Tibial nerve (tissue), 4 donors: Measurements from ENCODE around the gene SLC24A3. TPM values are rescaled to one million over a fixed set of nuclear protein-coding genes. Genes with fewer than 3 reads are reported as not detected.

ENCODE experiments used
- DNase-seq, 2 donors: peaks; one replicate each; pipeline ENCODE4 v3.0.0-alpha.2; 2019; ENCODE audit warnings: low spot score in 2 of 2
- H3K27ac ChIP-seq, 4 donors: fragments of 200-600 bp; sonication (generic) in 3 of 4; one replicate each; pipeline ENCODE4 v1.5.1; 2017 to 2019; ENCODE audit warnings: mild to moderate bottlenecking in 1 of 4
- H3K27me3 ChIP-seq, 2 donors: fragments of 200-600 bp; sonication (generic) in 1 of 2; one replicate each; pipeline versions ENCODE4 v1.5.1 to v1.6.0; 2017 to 2019
- H3K36me3 ChIP-seq, 3 donors: fragments of 200-600 bp; sonication (generic); one replicate each; pipeline ENCODE4 v1.5.1; 2018 to 2019
- H3K4me1 ChIP-seq, 4 donors: fragments of 200-600 bp; sonication (generic) in 3 of 4; one replicate each; pipeline ENCODE4 v1.5.1; 2017 to 2019
- H3K4me3 ChIP-seq, 4 donors: fragments of 200-600 bp; sonication (generic) in 3 of 4; one replicate each; pipeline ENCODE4 v1.5.1; 2017 to 2019; ENCODE audit warnings: mild to moderate bottlenecking in 1 of 4, moderate library complexity in 1 of 4
- H3K9me3 ChIP-seq, 4 donors: fragments of 200-600 bp; sonication (generic) in 3 of 4; one replicate each; pipeline ENCODE4 v1.5.1; 2017 to 2019
- CTCF ChIP-seq, 5 experiments: fragments of 200-600 bp in 3 of 5; fragments of 450-650 bp in 2 of 5; sonication (generic) in 3 of 5; IDR thresholded peaks; one replicate each; pipeline ENCODE4 v1.5.1; 2016 to 2019; ENCODE audit warnings: antibody characterized with exemption in 5 of 5, mild to moderate bottlenecking in 3 of 5, moderate library complexity in 2 of 5
- EP300 ChIP-seq, 2 donors: sonication (generic); formaldehyde crosslinking; IDR thresholded peaks; one replicate each; pipeline ENCODE4 v1.6.1; 2017; ENCODE audit warnings: antibody characterized with exemption in 2 of 2, mild to moderate bottlenecking in 1 of 2
- POLR2A ChIP-seq, 2 donors: fragments of 450-650 bp; IDR thresholded peaks; one replicate each; pipeline ENCODE4 v1.6.1; 2017; ENCODE audit warnings: antibody characterized with exemption in 2 of 2, mild to moderate bottlenecking in 2 of 2, moderate library complexity in 2 of 2
- WGBS, 2 donors: methylation state at CpG; one replicate each; pipeline ENCODE4 v1.1.5; 2018; 5-methylcytosine and 5-hydroxymethylcytosine counted together
- total RNA-seq, 4 donors: library from RNA; depleted of rRNA; stranded (reverse); fragments of >200 nt; gene quantifications; one replicate each; pipeline ENCODE4 v1.1.0, GENCODE V29; 2016

SLC24A3 gene
- total RNA-seq, 4 donors from 2014 or later, result 1.3 to 4.0 (median 2.7) TPM

- Histone ChIP-seq H3K36me3 (peaks cover 0 to 3% (median 0%) of the 10 kb centered on the region in 3 donors), H3K9me3 (no peaks in the 10 kb centered on the region), H3K4me3 (no peak overlapping the region), H3K27ac (no peak overlapping the region), H3K4me1 (peaks cover 0 to 10% (median 0%) of the 10 kb centered on the region in 4 donors), H3K27me3 (no peaks in the 10 kb centered on the region)
- TF ChIP-seq CTCF (IDR thresholded peaks at IDR 0.05), result no peak
- no peak for TF ChIP-seq POLR2A (IDR thresholded peaks at IDR 0.05)
- no peak for TF ChIP-seq EP300 (IDR thresholded peaks at IDR 0.05)
- no peak for DNase-seq
- 92 to 94% methylated on average over 7 of the region's 7 CpGs for WGBS, 2 donors
Observed at GRCh38 chr20:19768325-19768842, 555.9 kb downstream of the SLC24A3 start.

GRCh38 chr20:19769507-19769906 is 557.1 kb downstream of the SLC24A3 start:
- WGBS, 2 donors, result 73 to 84% methylated on average over 2 of the region's 2 CpGs
- Histone ChIP-seq H3K27me3 (no peaks in the 10 kb centered on the region), H3K9me3 (no peaks in the 10 kb centered on the region), H3K4me1 (peaks cover 0 to 18% (median 1%) of the 10 kb centered on the region in 4 donors), H3K27ac (no peak overlapping the region), H3K4me3 (no peak overlapping the region), H3K36me3 (peaks cover 0 to 3% (median 0%) of the 10 kb centered on the region in 3 donors)
- TF ChIP-seq EP300 (IDR thresholded peaks at IDR 0.05), result no peak
- no peak for TF ChIP-seq POLR2A (IDR thresholded peaks at IDR 0.05)
- no peak for TF ChIP-seq CTCF (IDR thresholded peaks at IDR 0.05)
- no peak for DNase-seq

DNA sequence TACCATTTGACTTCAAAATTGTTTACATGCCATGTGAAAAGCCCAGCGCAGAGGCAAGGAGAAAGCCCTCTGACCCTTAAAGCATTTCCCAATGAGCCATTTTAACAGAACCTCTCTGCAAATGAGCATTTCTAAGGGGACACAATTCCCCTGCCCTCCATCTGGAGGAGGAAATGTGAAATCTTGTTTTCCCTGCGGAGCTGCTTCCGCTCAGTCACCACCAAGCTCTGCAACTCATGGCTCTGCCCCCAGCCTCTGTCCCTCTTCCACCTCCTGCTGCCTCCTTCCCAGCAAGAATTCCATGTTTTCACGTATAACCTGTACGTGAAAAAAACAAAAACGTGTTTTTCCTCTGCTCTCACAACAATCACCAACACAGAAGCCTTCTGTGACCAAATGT is 557.9 kb downstream of the SLC24A3 start:
- 55 to 60% methylated on average over 6 of the region's 6 CpGs for WGBS, 2 donors
- DNase-seq, result no peak
- H3K27me3 ChIP-seq, result no peaks in the 10 kb centered on the region

DNA sequence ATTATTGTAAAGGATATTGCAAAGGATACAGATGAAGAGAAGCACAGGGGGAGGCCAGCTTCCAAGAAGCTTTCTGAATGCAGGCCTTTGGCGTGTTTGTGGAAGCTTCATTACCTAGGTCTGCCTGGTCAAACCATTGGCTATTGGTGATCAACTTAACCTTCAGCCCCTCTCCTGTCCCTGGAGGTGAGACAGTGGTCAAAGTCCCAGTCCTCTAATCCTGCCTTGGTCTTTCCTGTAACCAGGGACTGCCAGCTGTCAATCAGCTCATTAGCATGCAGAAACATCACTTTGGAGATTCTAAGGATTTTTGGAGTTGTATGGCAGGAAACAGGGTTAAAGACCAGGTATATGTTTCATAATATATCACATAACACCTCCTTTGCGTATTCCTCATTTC is 558.6 kb downstream of the SLC24A3 start:
- Histone ChIP-seq H3K4me3 (no peak overlapping the region), H3K9me3 (no peaks in the 10 kb centered on the region), H3K36me3 (peaks cover 0 to 3% (median 0%) of the 10 kb centered on the region in 3 donors), H3K4me1 (peaks cover 0 to 33% (median 5%) of the 10 kb centered on the region in 4 donors), H3K27ac (no peak overlapping the region), H3K27me3 (no peaks in the 10 kb centered on the region)
- WGBS, 2 donors, result 97 to 99% methylated on average over 2 of the region's 2 CpGs
- no peak for DNase-seq
- TF ChIP-seq CTCF (IDR thresholded peaks at IDR 0.05) (no peak), POLR2A (IDR thresholded peaks at IDR 0.05) (no peak), EP300 (IDR thresholded peaks at IDR 0.05) (no peak)

More for the DNA sequence above, 557.9 kb downstream of the SLC24A3 start:
- Histone ChIP-seq H3K4me1 (peaks cover 0 to 27% (median 5%) of the 10 kb centered on the region in 4 donors), H3K36me3 (peaks cover 0 to 3% (median 0%) of the 10 kb centered on the region in 3 donors), H3K9me3 (no peaks in the 10 kb centered on the region), H3K27ac (no peak overlapping the region), H3K4me3 (no peak overlapping the region)
- no peak for TF ChIP-seq CTCF (IDR thresholded peaks at IDR 0.05)
- no peak for TF ChIP-seq EP300 (IDR thresholded peaks at IDR 0.05)
- TF ChIP-seq POLR2A (IDR thresholded peaks at IDR 0.05), result no peak
